SK-N-SH (cell line): ENCODE results near the gene USP6.

Experiments
- GABPA ChIP-seq: IDR thresholded peaks from 2 replicates; pipeline ENCODE4 v1.4.0; 2012; ENCODE audit warnings: low read depth, mild to moderate bottlenecking
- POLR2AphosphoS5 ChIP-seq: IDR thresholded peaks from 2 replicates; pipeline ENCODE4 v1.6.1; 2012; ENCODE audit warnings: low read depth, low read length
- RCOR1 ChIP-seq: fragments of 150-350 bp; IDR thresholded peaks from 2 replicates; pipeline ENCODE4 v1.6.1; 2017; ENCODE audit warnings: antibody characterized with exemption, low read length
- SIN3A ChIP-seq: IDR thresholded peaks from 2 replicates; pipeline ENCODE4 v1.6.1; 2012; ENCODE audit warnings: low read depth, mild to moderate bottlenecking, low read length, moderate library complexity, borderline replicate concordance
- SMC3 ChIP-seq: IDR thresholded peaks from 2 replicates; pipeline ENCODE4 v1.6.1; 2012; ENCODE audit warnings: low read depth, low read length, improper control_type of control experiment
- TF ChIP-seq, protein P1 (sequence below): fragments of 200-600 bp; sonication (generic); IDR thresholded peaks from 2 replicates; pipeline ENCODE4 v1.6.1; 2017; ENCODE audit warnings: antibody characterized with exemption, mild to moderate bottlenecking, moderate library complexity
- TF ChIP-seq, protein P2 (sequence below): IDR thresholded peaks from 2 replicates; pipeline ENCODE4 v1.4.0; 2012; ENCODE audit warnings: low read depth, borderline replicate concordance
- TF ChIP-seq, protein P3 (sequence below): IDR thresholded peaks from 2 replicates; pipeline ENCODE4 v1.6.1; 2012; ENCODE audit warnings: mild to moderate bottlenecking, low read depth, low read length, moderate library complexity
- TF ChIP-seq, protein P4 (sequence below): IDR thresholded peaks from 2 replicates; pipeline ENCODE4 v1.4.0; 2012; ENCODE audit warnings: low read depth

DNA sequence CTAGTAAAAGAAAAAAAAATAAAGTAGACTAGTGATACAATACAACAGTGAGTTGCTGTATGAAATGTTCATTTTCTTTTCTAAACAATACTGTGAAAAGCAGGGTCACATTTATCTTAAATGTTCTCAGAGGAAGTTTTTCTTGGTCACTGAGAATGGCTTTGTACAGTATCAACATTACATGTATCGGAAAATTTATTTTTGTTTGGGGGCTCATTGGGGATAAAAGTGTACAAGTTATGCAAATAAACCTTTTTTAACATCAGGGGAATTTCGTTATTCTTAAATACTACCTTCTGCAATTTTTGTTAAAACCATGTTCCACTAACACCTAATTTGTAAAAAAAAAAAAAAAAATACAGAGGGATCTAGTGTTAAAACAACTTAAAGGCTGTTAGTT is 84.5 kb downstream of the USP6 start:
- TF ChIP-seq, protein P1, sequence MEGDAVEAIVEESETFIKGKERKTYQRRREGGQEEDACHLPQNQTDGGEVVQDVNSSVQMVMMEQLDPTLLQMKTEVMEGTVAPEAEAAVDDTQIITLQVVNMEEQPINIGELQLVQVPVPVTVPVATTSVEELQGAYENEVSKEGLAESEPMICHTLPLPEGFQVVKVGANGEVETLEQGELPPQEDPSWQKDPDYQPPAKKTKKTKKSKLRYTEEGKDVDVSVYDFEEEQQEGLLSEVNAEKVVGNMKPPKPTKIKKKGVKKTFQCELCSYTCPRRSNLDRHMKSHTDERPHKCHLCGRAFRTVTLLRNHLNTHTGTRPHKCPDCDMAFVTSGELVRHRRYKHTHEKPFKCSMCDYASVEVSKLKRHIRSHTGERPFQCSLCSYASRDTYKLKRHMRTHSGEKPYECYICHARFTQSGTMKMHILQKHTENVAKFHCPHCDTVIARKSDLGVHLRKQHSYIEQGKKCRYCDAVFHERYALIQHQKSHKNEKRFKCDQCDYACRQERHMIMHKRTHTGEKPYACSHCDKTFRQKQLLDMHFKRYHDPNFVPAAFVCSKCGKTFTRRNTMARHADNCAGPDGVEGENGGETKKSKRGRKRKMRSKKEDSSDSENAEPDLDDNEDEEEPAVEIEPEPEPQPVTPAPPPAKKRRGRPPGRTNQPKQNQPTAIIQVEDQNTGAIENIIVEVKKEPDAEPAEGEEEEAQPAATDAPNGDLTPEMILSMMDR = no peak
- no peak for TF ChIP-seq SMC3
- TF ChIP-seq, protein P2, sequence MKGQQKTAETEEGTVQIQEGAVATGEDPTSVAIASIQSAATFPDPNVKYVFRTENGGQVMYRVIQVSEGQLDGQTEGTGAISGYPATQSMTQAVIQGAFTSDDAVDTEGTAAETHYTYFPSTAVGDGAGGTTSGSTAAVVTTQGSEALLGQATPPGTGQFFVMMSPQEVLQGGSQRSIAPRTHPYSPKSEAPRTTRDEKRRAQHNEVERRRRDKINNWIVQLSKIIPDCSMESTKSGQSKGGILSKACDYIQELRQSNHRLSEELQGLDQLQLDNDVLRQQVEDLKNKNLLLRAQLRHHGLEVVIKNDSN = no peak
- TF ChIP-seq, protein P3, sequence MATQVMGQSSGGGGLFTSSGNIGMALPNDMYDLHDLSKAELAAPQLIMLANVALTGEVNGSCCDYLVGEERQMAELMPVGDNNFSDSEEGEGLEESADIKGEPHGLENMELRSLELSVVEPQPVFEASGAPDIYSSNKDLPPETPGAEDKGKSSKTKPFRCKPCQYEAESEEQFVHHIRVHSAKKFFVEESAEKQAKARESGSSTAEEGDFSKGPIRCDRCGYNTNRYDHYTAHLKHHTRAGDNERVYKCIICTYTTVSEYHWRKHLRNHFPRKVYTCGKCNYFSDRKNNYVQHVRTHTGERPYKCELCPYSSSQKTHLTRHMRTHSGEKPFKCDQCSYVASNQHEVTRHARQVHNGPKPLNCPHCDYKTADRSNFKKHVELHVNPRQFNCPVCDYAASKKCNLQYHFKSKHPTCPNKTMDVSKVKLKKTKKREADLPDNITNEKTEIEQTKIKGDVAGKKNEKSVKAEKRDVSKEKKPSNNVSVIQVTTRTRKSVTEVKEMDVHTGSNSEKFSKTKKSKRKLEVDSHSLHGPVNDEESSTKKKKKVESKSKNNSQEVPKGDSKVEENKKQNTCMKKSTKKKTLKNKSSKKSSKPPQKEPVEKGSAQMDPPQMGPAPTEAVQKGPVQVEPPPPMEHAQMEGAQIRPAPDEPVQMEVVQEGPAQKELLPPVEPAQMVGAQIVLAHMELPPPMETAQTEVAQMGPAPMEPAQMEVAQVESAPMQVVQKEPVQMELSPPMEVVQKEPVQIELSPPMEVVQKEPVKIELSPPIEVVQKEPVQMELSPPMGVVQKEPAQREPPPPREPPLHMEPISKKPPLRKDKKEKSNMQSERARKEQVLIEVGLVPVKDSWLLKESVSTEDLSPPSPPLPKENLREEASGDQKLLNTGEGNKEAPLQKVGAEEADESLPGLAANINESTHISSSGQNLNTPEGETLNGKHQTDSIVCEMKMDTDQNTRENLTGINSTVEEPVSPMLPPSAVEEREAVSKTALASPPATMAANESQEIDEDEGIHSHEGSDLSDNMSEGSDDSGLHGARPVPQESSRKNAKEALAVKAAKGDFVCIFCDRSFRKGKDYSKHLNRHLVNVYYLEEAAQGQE = no peak
- TF ChIP-seq GABPA = no peak
- TF ChIP-seq POLR2AphosphoS5 = no peak
- TF ChIP-seq SIN3A = no peak
- TF ChIP-seq, protein P4, sequence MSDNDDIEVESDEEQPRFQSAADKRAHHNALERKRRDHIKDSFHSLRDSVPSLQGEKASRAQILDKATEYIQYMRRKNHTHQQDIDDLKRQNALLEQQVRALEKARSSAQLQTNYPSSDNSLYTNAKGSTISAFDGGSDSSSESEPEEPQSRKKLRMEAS = no peak
- TF ChIP-seq RCOR1 = no peak
